K562 (cell line): ENCODE results near the gene NANS. TPM values are rescaled to one million over a fixed set of nuclear protein-coding genes. Genes with fewer than 3 reads are reported as not detected.

Experiments used
- CAMTA2 ChIP-seq: fragments of 250-450 bp; sonication (Bioruptor Pico); conservative IDR thresholded peaks from 2 replicates; pipeline ENCODE4 v1.5.1; 2022
- CC2D1A ChIP-seq: fragments of 450-650 bp; IDR thresholded peaks from 2 replicates; pipeline ENCODE4 v1.6.1; 2017; ENCODE audit warnings: mild to moderate bottlenecking
- EZH2 ChIP-seq: IDR thresholded peaks from 2 replicates; pipeline ENCODE4 v1.6.1; 2012; ENCODE audit warnings: low read depth, mild to moderate bottlenecking, inconsistent platforms, low read length, borderline replicate concordance
- HDAC3 ChIP-seq: fragments of 450-650 bp; IDR thresholded peaks from 2 replicates; pipeline ENCODE4 v1.6.1; 2018; ENCODE audit warnings: borderline replicate concordance, mild to moderate bottlenecking, moderate library complexity; ENCODE audit not compliant: partially characterized antibody
- KDM4B ChIP-seq, 2 experiments: fragments of 450-650 bp in 1 of 2; sonication (generic) in 1 of 2; IDR thresholded peaks; 2 replicates each; pipeline ENCODE4 v1.6.1; 2016 to 2017; ENCODE audit warnings: borderline replicate concordance in 2 of 2, antibody characterized with exemption in 1 of 2, low read depth in 1 of 2, mild to moderate bottlenecking in 1 of 2
- L3MBTL2 ChIP-seq: fragments of 450-650 bp; IDR thresholded peaks from 2 replicates; pipeline ENCODE4 v1.6.1; 2016; ENCODE audit warnings: mild to moderate bottlenecking, moderate library complexity
- MAZ ChIP-seq, 2 experiments: fragments of 450-650 bp in 1 of 2; sonication (generic) in 1 of 2; formaldehyde crosslinking; IDR thresholded peaks in 1 of 2; conservative IDR thresholded peaks in 1 of 2; 2 replicates each; pipeline versions ENCODE4 v1.4.0 to v1.5.0; 2020; ENCODE audit warnings: mild to moderate bottlenecking in 1 of 2, missing genetic modification reagents in 1 of 2
- MTA3 ChIP-seq: fragments of 450-650 bp; formaldehyde crosslinking; IDR thresholded peaks from 2 replicates; pipeline ENCODE4 v1.6.1; 2017; ENCODE audit warnings: mild to moderate bottlenecking, borderline replicate concordance
- NFYB ChIP-seq: IDR thresholded peaks from 2 replicates; pipeline ENCODE4 v1.6.1; 2011; ENCODE audit warnings: mild to moderate bottlenecking, moderate library complexity; ENCODE audit not compliant: insufficient read length; ENCODE audit errors: extremely low read depth
- NR1H2 ChIP-seq: sonication (generic); formaldehyde crosslinking; IDR thresholded peaks from 2 replicates; pipeline ENCODE4 v1.4.0; 2020; ENCODE audit warnings: mild to moderate bottlenecking, missing genetic modification reagents
- PCBP1 ChIP-seq: fragments of 200-400 bp; formaldehyde crosslinking; IDR thresholded peaks from 2 replicates; pipeline ENCODE4 v1.6.1; 2018; ENCODE audit warnings: mild to moderate bottlenecking, low read depth, low read length; ENCODE audit not compliant: poor library complexity, severe bottlenecking
- PCBP2 ChIP-seq: fragments of 200-400 bp; formaldehyde crosslinking; IDR thresholded peaks from 2 replicates; pipeline ENCODE4 v1.6.1; 2018; ENCODE audit warnings: low read length, low read depth, mild to moderate bottlenecking, moderate library complexity; ENCODE audit not compliant: poor library complexity, severe bottlenecking
- PHF21A ChIP-seq: fragments of 450-650 bp; IDR thresholded peaks from 2 replicates; pipeline ENCODE4 v1.6.1; 2017; ENCODE audit warnings: low read depth, borderline replicate concordance
- POLR2H ChIP-seq: IDR thresholded peaks from 2 replicates; pipeline ENCODE4 v1.6.1; 2016; ENCODE audit warnings: missing genetic modification characterization, low read depth, mild to moderate bottlenecking, control low read depth, missing compliant biosample characterization, moderate library complexity
- SIRT6 ChIP-seq: IDR thresholded peaks from one replicate; pipeline ENCODE4 v1.6.1; 2012; ENCODE audit warnings: low read depth, mild to moderate bottlenecking, control low read depth, inconsistent platforms, low read length, moderate library complexity
- SMC3 ChIP-seq: conservative IDR thresholded peaks from 2 replicates; pipeline ENCODE4 v1.6.1; 2011; ENCODE audit warnings: low read depth, low read length, improper control_type of control experiment; ENCODE audit not compliant: insufficient read depth
- SREBF2 ChIP-seq: sonication (generic); formaldehyde crosslinking; IDR thresholded peaks from 2 replicates; pipeline ENCODE4 v1.4.0; 2020; ENCODE audit warnings: mild to moderate bottlenecking, missing genetic modification reagents
- SRSF1 ChIP-seq: fragments of 200-400 bp; formaldehyde crosslinking; IDR thresholded peaks from 2 replicates; pipeline ENCODE4 v1.6.1; 2017; ENCODE audit warnings: mild to moderate bottlenecking, low read depth, low read length, moderate library complexity
- ZBTB7A ChIP-seq: IDR thresholded peaks from 2 replicates; pipeline ENCODE4 v1.6.1; 2011; ENCODE audit warnings: low read depth, mild to moderate bottlenecking, low read length, moderate library complexity, borderline replicate concordance; ENCODE audit not compliant: control insufficient read depth
- polyA plus RNA-seq, 8 experiments: library from polyadenylated mRNA; depleted of rRNA in 4 of 8; stranded (reverse) in 5 of 8; unstranded in 3 of 8; fragments of >200 nt; fragmentation: Nextera tagmentation in 2 of 8; fragmentation: Illumina TruSeq in 1 of 8; extraction: Ambion mirVana in 2 of 8; extraction: Trizol in 1 of 8; gene quantifications; 2 replicates each; pipeline versions ENCODE4 v1.2.1 to v1.2.3, GENCODE V29; 2011 to 2014; ENCODE audit warnings: inconsistent platforms in 1 of 8, missing spikeins in 1 of 8
- total RNA-seq, 7 experiments: library from RNA; depleted of rRNA in 6 of 7; stranded (reverse); fragments of >200 nt in 6 of 7; fragmentation: Illumina TruSeq in 2 of 7; extraction: Trizol in 2 of 7; gene quantifications; 2 replicates each; pipeline versions ENCODE4 v1.2.1 to v1.2.3, GENCODE V29; 2011 to 2021; ENCODE audit warnings: low replicate concordance in 1 of 7
- TF ChIP-seq, protein P1 (sequence below): fragments of 450-650 bp; formaldehyde crosslinking; IDR thresholded peaks from 2 replicates; pipeline ENCODE4 v1.4.0; 2020; ENCODE audit warnings: mild to moderate bottlenecking, mixed read lengths
- TF ChIP-seq, protein P2 (sequence below): fragments of 450-650 bp; conservative IDR thresholded peaks from 2 replicates; pipeline ENCODE4 v1.6.1; 2016; ENCODE audit warnings: missing genetic modification characterization, low read depth, mild to moderate bottlenecking, missing compliant biosample characterization, moderate library complexity

NANS gene
- total and polyA plus RNA-seq, 9 of the 15 experiments (the other 6 are each of a cell fraction or from before 2014, with no cell fraction given) = 37.1 to 181 (median 137) TPM

DNA sequence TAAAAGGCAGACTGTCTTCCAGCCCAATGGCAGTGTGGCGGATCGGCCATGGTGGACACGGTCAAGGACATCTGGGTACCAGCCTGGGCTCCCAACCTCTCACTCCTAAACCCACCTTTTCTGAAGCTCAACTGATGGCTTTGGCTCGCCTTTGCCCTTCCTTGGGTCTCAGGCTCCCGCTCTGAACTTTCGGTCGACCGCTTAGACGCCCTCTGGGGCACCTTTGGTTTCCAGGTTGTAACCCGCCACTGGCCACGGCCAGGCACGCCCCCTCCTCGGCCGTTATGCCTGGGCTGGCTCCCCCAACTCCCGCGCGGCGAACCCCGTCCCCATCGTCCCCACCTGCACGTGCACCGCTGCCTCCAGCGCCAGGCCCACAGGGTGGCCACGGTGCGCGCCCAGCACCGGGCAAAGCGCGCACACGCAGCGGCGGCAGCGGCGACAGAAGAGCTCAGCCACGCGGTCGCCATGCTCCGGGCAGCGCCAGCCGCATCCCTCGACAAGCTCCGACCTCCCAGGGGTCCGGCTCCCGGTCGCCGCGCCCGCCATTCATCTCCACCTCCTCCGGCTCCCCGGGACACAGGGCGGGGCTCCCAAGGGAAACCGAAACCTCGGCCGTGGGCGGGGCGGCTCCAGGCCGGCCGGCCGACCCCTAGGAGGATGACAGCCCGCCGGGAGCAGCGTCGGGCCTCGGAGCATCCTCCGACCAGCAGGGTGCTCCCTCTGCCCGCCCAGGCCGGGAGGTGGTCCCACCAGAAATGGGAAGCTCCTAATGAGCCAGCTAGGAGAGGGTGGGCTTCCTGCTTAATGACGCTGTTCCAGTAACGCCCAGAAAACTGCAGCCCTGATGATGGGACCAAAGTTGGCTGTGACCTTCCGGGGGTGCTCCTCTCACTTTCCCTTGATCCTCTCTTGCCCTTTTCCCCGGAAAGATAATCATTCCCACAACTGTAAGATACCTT, 62.4 kb downstream of the NANS start, which contains the start of gene TRIM14 (continued):
- TF ChIP-seq SMC3 = 0 out of 2 replicates have a peak, but pooled peaks have one; percentile 16
- TF ChIP-seq NFYB = no peak
- no peak for TF ChIP-seq HDAC3
- TF ChIP-seq L3MBTL2 = peak; percentile 89
- TF ChIP-seq PCBP1 = peak; percentile 71
- TF ChIP-seq NR1H2 (CRISPR knock-in tag) = peak; percentile 82; the same call in 1 of the 2 replicates
- TF ChIP-seq SRSF1 = no peak
- TF ChIP-seq EZH2 = no peak
- TF ChIP-seq MTA3 = no peak
- TF ChIP-seq PCBP2 = no peak
- no peak for TF ChIP-seq CAMTA2 (CRISPR knock-in tag)
- TF ChIP-seq, protein P1, sequence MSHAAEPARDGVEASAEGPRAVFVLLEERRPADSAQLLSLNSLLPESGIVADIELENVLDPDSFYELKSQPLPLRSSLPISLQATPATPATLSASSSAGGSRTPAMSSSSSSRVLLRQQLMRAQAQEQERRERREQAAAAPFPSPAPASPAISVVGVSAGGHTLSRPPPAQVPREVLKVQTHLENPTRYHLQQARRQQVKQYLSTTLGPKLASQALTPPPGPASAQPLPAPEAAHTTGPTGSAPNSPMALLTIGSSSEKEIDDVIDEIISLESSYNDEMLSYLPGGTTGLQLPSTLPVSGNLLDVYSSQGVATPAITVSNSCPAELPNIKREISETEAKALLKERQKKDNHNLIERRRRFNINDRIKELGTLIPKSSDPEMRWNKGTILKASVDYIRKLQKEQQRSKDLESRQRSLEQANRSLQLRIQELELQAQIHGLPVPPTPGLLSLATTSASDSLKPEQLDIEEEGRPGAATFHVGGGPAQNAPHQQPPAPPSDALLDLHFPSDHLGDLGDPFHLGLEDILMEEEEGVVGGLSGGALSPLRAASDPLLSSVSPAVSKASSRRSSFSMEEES = no peak
- TF ChIP-seq PHF21A = no peak
- TF ChIP-seq KDM4B (IDR thresholded peaks at IDR 0.05; ENCODE audit: borderline replicate concordance in 2 of 2, low read depth in 1 of 2) = no peak
- no peak for TF ChIP-seq SREBF2
- TF ChIP-seq, protein P2, sequence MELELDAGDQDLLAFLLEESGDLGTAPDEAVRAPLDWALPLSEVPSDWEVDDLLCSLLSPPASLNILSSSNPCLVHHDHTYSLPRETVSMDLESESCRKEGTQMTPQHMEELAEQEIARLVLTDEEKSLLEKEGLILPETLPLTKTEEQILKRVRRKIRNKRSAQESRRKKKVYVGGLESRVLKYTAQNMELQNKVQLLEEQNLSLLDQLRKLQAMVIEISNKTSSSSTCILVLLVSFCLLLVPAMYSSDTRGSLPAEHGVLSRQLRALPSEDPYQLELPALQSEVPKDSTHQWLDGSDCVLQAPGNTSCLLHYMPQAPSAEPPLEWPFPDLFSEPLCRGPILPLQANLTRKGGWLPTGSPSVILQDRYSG (tag) = no peak
- TF ChIP-seq MAZ (CRISPR knock-in tag; conservative IDR thresholded peaks at IDR 0.05 in 1 of 2, IDR thresholded peaks at IDR 0.05 in 1 of 2) = peak; percentile 73 to 87; a peak in 3 of 4 replicates
- TF ChIP-seq SIRT6 = no peak
- TF ChIP-seq ZBTB7A = peak; percentile 60; the same call in 1 of the 2 replicates
- TF ChIP-seq CC2D1A = no peak
- no peak for TF ChIP-seq POLR2H (tag)
